Measurements from ENCODE around the gene FANCB.
A peak's percentile ranks its signal among the peaks of the same experiment; 100 is the strongest.

FANCB gene

GRCh38 chrX:14872851-14873675, at the start of gene FANCB, which contains the start of gene MOSPD2:
Gene FANCB, minus strand, starts transcription at chrX:14873069. Its CDS starts 7,559 bp downstream, at chrX:14865510.
Gene MOSPD2, plus strand, starts transcription at chrX:14873421. Its CDS starts 108 bp downstream, at chrX:14873529.
- DNase-seq (ENCODE audit: low read depth in 2 of 2) = peak; percentile 89 to 93

GRCh38 chrX:14922437-14922836, 49.6 kb upstream of the FANCB start:
- no peak for DNase-seq (ENCODE audit: low read depth in 2 of 2)

- no peak for DNase-seq (ENCODE audit: low read depth in 2 of 2)
These were observed 47.3 kb upstream of the FANCB start for GRCh38 chrX:14920196-14920595.

GRCh38 chrX:14919407-14919806, 46.5 kb upstream of the FANCB start:
- no peak for DNase-seq (ENCODE audit: low read depth in 2 of 2)

- no peak for DNase-seq (ENCODE audit: low read depth in 2 of 2)
These were observed 43.3 kb upstream of the FANCB start for GRCh38 chrX:14916017-14916674.

- no peak for DNase-seq (ENCODE audit: low read depth in 2 of 2)
These were observed 42.7 kb upstream of the FANCB start for GRCh38 chrX:14915596-14915995.

- DNase-seq (ENCODE audit: low read depth in 2 of 2) = no peak
These were observed 40.4 kb upstream of the FANCB start for GRCh38 chrX:14913241-14913640.

GRCh38 chrX:14903891-14904290, 31.0 kb upstream of the FANCB start:
- DNase-seq (ENCODE audit: low read depth in 2 of 2) = no peak

- DNase-seq (ENCODE audit: low read depth in 2 of 2) = no peak
These were observed 29.7 kb upstream of the FANCB start for GRCh38 chrX:14902537-14902936.

- DNase-seq (ENCODE audit: low read depth in 2 of 2) = no peak
These were observed 26.7 kb upstream of the FANCB start for GRCh38 chrX:14899607-14900006.

- no peak for DNase-seq (ENCODE audit: low read depth in 2 of 2)
These were observed 24.2 kb upstream of the FANCB start for GRCh38 chrX:14897042-14897441.

- no peak for DNase-seq (ENCODE audit: low read depth in 2 of 2)
These were observed 23.4 kb upstream of the FANCB start for GRCh38 chrX:14896273-14896672.

GRCh38 chrX:14886252-14886651, 13.4 kb upstream of the FANCB start:
- DNase-seq (ENCODE audit: low read depth in 2 of 2) = no peak

GRCh38 chrX:14884714-14885113, 11.8 kb upstream of the FANCB start:
- no peak for DNase-seq (ENCODE audit: low read depth in 2 of 2)

GRCh38 chrX:14883826-14884225, 11.0 kb upstream of the FANCB start:
- DNase-seq (ENCODE audit: low read depth in 2 of 2) = no peak

- DNase-seq (ENCODE audit: low read depth in 2 of 2) = no peak
These were observed 2.8 kb upstream of the FANCB start for GRCh38 chrX:14875624-14876023.

- no peak for DNase-seq (ENCODE audit: low read depth in 2 of 2)
These were observed 794 bp upstream of the FANCB start for GRCh38 chrX:14873676-14874049.

GRCh38 chrX:14872355-14872754, 514 bp downstream of the FANCB start:
- DNase-seq (ENCODE audit: low read depth in 2 of 2) = no peak

GRCh38 chrX:14871767-14872166, 1.1 kb downstream of the FANCB start:
- no peak for DNase-seq (ENCODE audit: low read depth in 2 of 2)

GRCh38 chrX:14865201-14865600, 7.7 kb downstream of the FANCB start:
- DNase-seq (ENCODE audit: low read depth in 2 of 2) = no peak

GRCh38 chrX:14864631-14865030, 8.2 kb downstream of the FANCB start:
- no peak for DNase-seq (ENCODE audit: low read depth in 2 of 2)

- no peak for DNase-seq (ENCODE audit: low read depth in 2 of 2)
These were observed 21.3 kb downstream of the FANCB start for GRCh38 chrX:14851526-14851925.

GRCh38 chrX:14843666-14844065, 29.2 kb downstream of the FANCB start:
- DNase-seq (ENCODE audit: low read depth in 2 of 2) = no peak
